HG02885 (cell line): ENCODE results near the gene RBM5.

Experiments
- ATAC-seq: cut with Tn5 transposase; IDR thresholded peaks from one replicate; pipeline ENCODE4 v1.9.1; 2021; ENCODE audit warnings: mild to moderate bottlenecking; ENCODE audit not compliant: unreplicated experiment, poor library complexity

The RBM5 gene

GRCh38 chr3:50120364-50121071 lies 31.8 kb downstream of the RBM5 start:
- ATAC-seq, result no peak

GRCh38 chr3:50121072-50122032 lies 32.6 kb downstream of the RBM5 start:
- peak; percentile 70 for ATAC-seq

- ATAC-seq, result no peak
Measured at GRCh38 chr3:50122071-50122470, 33.4 kb downstream of the RBM5 start.

GRCh38 chr3:50122661-50123391 lies 34.1 kb downstream of the RBM5 start:
- ATAC-seq, result no peak

- ATAC-seq, result no peak
Measured at GRCh38 chr3:50123394-50124051, 34.8 kb downstream of the RBM5 start.

- ATAC-seq, result no peak
Measured at GRCh38 chr3:50124052-50124799, 35.5 kb downstream of the RBM5 start.

GRCh38 chr3:50124800-50125178 lies 36.1 kb downstream of the RBM5 start:
- no peak for ATAC-seq

GRCh38 chr3:50125541-50126286 lies 37.0 kb downstream of the RBM5 start:
- ATAC-seq, result no peak

- ATAC-seq, result no peak
Measured at GRCh38 chr3:50126287-50127211, 37.8 kb downstream of the RBM5 start.

- ATAC-seq, result no peak
Measured at GRCh38 chr3:50127251-50127691, 38.6 kb downstream of the RBM5 start.

GRCh38 chr3:50128001-50128400 lies 39.3 kb downstream of the RBM5 start:
- ATAC-seq, result no peak

- no peak for ATAC-seq
Measured at GRCh38 chr3:50130436-50130835, 41.7 kb downstream of the RBM5 start.

- ATAC-seq, result no peak
Measured at GRCh38 chr3:50132421-50133282, 43.9 kb downstream of the RBM5 start.

- ATAC-seq, result no peak
Measured at GRCh38 chr3:50133283-50133615, 44.5 kb downstream of the RBM5 start.

GRCh38 chr3:50134367-50134766 lies 45.6 kb downstream of the RBM5 start:
- no peak for ATAC-seq

GRCh38 chr3:50135964-50136363 lies 47.2 kb downstream of the RBM5 start:
- no peak for ATAC-seq
